ENCODE data around the gene RYR2. TPM values are rescaled to one million over a fixed set of nuclear protein-coding genes. Genes with fewer than 3 reads are reported as not detected.

The RYR2 gene
- total and polyA plus RNA-seq, 2 experiments from 2014 or later, result 0.50 to 0.95 TPM

GRCh38 chr1:237655778-237656177 is 613.8 kb downstream of the RYR2 start:
- H3K27me3 ChIP-seq, result no peaks in the 10 kb centered on the region
- H2AFZ ChIP-seq, result no peak overlapping the region
- no peaks in the 10 kb centered on the region for H3K79me2 ChIP-seq
- no peaks in the 10 kb centered on the region for H3K9me2 ChIP-seq (replicated peaks; ENCODE audit: insufficient read depth)
- no peaks in the 10 kb centered on the region for H3K36me3 ChIP-seq (replicated peaks; ENCODE audit: insufficient read depth, low read depth)
- no peak overlapping the region for H3K4me3 ChIP-seq
- H3K27ac ChIP-seq, result no peak overlapping the region
- no peaks in the 10 kb centered on the region for H4K20me1 ChIP-seq (ENCODE audit: insufficient read depth, poor library complexity, severe bottlenecking)
- H3K4me2 ChIP-seq, result no peak overlapping the region
- WGBS (ENCODE audit: low lambda C conversion rate, missing lambda C conversion rate), result 89% methylated on average over 2 of the region's 2 CpGs
- DNase-seq (ENCODE audit: low spot score), result no peak
- TF ChIP-seq EZH2phosphoT487 (IDR thresholded peaks at IDR 0.05; ENCODE audit: low read depth, severe bottlenecking, unreplicated experiment), result no peak
- TF ChIP-seq CTCF (IDR thresholded peaks at IDR 0.05; ENCODE audit: poor library complexity), result no peak
- no peak for TF ChIP-seq EZH2 (IDR thresholded peaks at IDR 0.05; ENCODE audit: borderline replicate concordance)
- H3K9me3 ChIP-seq (ENCODE audit: low read depth), result no peaks in the 10 kb centered on the region
- no peaks in the 10 kb centered on the region for H3K4me1 ChIP-seq (ENCODE audit: insufficient read depth)

- no peaks in the 10 kb centered on the region for H4K20me1 ChIP-seq (ENCODE audit: insufficient read depth, poor library complexity, severe bottlenecking)
Observed at GRCh38 chr1:237664348-237664747, 622.4 kb downstream of the RYR2 start.

DNA sequence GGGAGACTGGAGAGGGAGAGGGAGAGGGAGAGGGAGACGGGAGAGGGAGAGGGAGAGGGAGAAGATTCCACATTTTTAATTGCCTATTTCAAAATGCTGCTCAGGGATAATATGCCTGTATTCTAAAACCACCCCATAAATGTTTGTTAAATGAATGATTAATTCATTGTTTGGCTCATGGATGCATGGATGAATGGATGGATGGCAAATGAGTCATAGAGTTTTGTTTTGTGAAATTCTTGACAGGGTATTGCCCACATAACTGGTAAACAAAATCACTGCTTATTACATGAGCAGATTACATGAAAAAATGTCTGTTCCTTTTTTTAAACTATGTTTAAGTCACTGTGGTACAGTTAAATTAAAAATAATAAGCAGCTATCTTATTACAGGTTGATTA is 628.3 kb downstream of the RYR2 start:
- Histone ChIP-seq H3K4me3 (no peak overlapping the region), H3K27me3 (no peaks in the 10 kb centered on the region), H2AFZ (no peak overlapping the region), H3K9me3 (ENCODE audit: low read depth) (no peaks in the 10 kb centered on the region), H3K27ac (no peak overlapping the region), H3K79me2 (no peaks in the 10 kb centered on the region), H3K4me1 (ENCODE audit: insufficient read depth) (no peaks in the 10 kb centered on the region), H3K36me3 (replicated peaks; ENCODE audit: insufficient read depth, low read depth) (no peaks in the 10 kb centered on the region), H3K9me2 (replicated peaks; ENCODE audit: insufficient read depth) (no peaks in the 10 kb centered on the region), H4K20me1 (ENCODE audit: insufficient read depth, poor library complexity, severe bottlenecking) (no peaks in the 10 kb centered on the region), H3K4me2 (no peak overlapping the region)
- no CpG with 5 or more reads among the region's 1 CpG for WGBS (ENCODE audit: low lambda C conversion rate, missing lambda C conversion rate)
- no peak for DNase-seq (ENCODE audit: low spot score)
- TF ChIP-seq EZH2phosphoT487 (IDR thresholded peaks at IDR 0.05; ENCODE audit: low read depth, severe bottlenecking, unreplicated experiment) (no peak), CTCF (IDR thresholded peaks at IDR 0.05; ENCODE audit: poor library complexity) (no peak), EZH2 (IDR thresholded peaks at IDR 0.05; ENCODE audit: borderline replicate concordance) (no peak)

More at GRCh38 chr1:237664348-237664747, 622.4 kb downstream of the RYR2 start:
- Histone ChIP-seq H3K36me3 (replicated peaks; ENCODE audit: insufficient read depth, low read depth) (no peaks in the 10 kb centered on the region), H3K4me2 (no peak overlapping the region), H2AFZ (no peak overlapping the region), H3K27me3 (no peaks in the 10 kb centered on the region), H3K9me2 (replicated peaks; ENCODE audit: insufficient read depth) (no peaks in the 10 kb centered on the region), H3K9me3 (ENCODE audit: low read depth) (no peaks in the 10 kb centered on the region), H3K4me1 (ENCODE audit: insufficient read depth) (no peaks in the 10 kb centered on the region), H3K4me3 (no peak overlapping the region), H3K79me2 (no peaks in the 10 kb centered on the region), H3K27ac (no peak overlapping the region)
- no peak for DNase-seq (ENCODE audit: low spot score)
- TF ChIP-seq CTCF (IDR thresholded peaks at IDR 0.05; ENCODE audit: poor library complexity) (no peak), EZH2 (IDR thresholded peaks at IDR 0.05; ENCODE audit: borderline replicate concordance) (no peak), EZH2phosphoT487 (IDR thresholded peaks at IDR 0.05; ENCODE audit: low read depth, severe bottlenecking, unreplicated experiment) (no peak)
- 91% methylated on average over 5 of the region's 5 CpGs for WGBS (ENCODE audit: low lambda C conversion rate, missing lambda C conversion rate)

GRCh38 chr1:237671262-237671661 is 629.3 kb downstream of the RYR2 start:
- H3K27me3 ChIP-seq, result no peaks in the 10 kb centered on the region
- no peak for DNase-seq (ENCODE audit: low spot score)
- TF ChIP-seq EZH2 (IDR thresholded peaks at IDR 0.05; ENCODE audit: borderline replicate concordance), result no peak
- no peak for TF ChIP-seq EZH2phosphoT487 (IDR thresholded peaks at IDR 0.05; ENCODE audit: low read depth, severe bottlenecking, unreplicated experiment)
- no peak for TF ChIP-seq CTCF (IDR thresholded peaks at IDR 0.05; ENCODE audit: poor library complexity)
- no peaks in the 10 kb centered on the region for H4K20me1 ChIP-seq (ENCODE audit: insufficient read depth, poor library complexity, severe bottlenecking)
- no peak overlapping the region for H3K27ac ChIP-seq
- no peaks in the 10 kb centered on the region for H3K36me3 ChIP-seq (replicated peaks; ENCODE audit: insufficient read depth, low read depth)
- WGBS (ENCODE audit: low lambda C conversion rate, missing lambda C conversion rate), result 84% methylated on average over 4 of the region's 4 CpGs
- no peaks in the 10 kb centered on the region for H3K4me1 ChIP-seq (ENCODE audit: insufficient read depth)
- H3K4me3 ChIP-seq, result no peak overlapping the region
- no peak overlapping the region for H2AFZ ChIP-seq
- H3K4me2 ChIP-seq, result no peak overlapping the region
- H3K9me2 ChIP-seq (replicated peaks; ENCODE audit: insufficient read depth), result no peaks in the 10 kb centered on the region
- H3K9me3 ChIP-seq (ENCODE audit: low read depth), result no peaks in the 10 kb centered on the region
- no peaks in the 10 kb centered on the region for H3K79me2 ChIP-seq

Measured in hepatocyte (in vitro differentiated cells).